Fibroblast of lung (primary cell): ENCODE measurements around the gene TMEM134. TPM values are rescaled to one million over a fixed set of nuclear protein-coding genes. Genes with fewer than 3 reads are reported as not detected.

ENCODE experiments used
- DNase-seq, 2 donors: peaks; one replicate each; pipeline versions ENCODE4 v3.0.0 to v3.0.0-alpha.2; 2010; ENCODE audit warnings: low read depth in 2 of 2
- H2AFZ ChIP-seq: 2 replicates; pipeline ENCODE4 v1.5.1; 2012; ENCODE audit warnings: low read length, control low read depth, inconsistent platforms
- H3K27ac ChIP-seq: 2 replicates; pipeline ENCODE4 v1.5.1; 2011; ENCODE audit warnings: low read length, control low read depth; ENCODE audit not compliant: insufficient read depth
- H3K27me3 ChIP-seq: 2 replicates; pipeline ENCODE4 v1.5.1; 2011; ENCODE audit warnings: mild to moderate bottlenecking, low read length; ENCODE audit not compliant: control insufficient read depth, insufficient read depth
- H3K36me3 ChIP-seq: 2 replicates; pipeline ENCODE4 v1.5.1; 2011; ENCODE audit warnings: low read length; ENCODE audit not compliant: control insufficient read depth, insufficient read depth
- H3K4me1 ChIP-seq: 2 replicates; pipeline ENCODE4 v1.5.1; 2011; ENCODE audit warnings: low read length; ENCODE audit not compliant: control insufficient read depth, insufficient read depth; ENCODE audit errors: extremely low read depth
- H3K4me2 ChIP-seq: 2 replicates; pipeline ENCODE4 v1.5.1; 2011; ENCODE audit warnings: low read length, control low read depth; ENCODE audit not compliant: insufficient read depth; ENCODE audit errors: extremely low read depth
- H3K4me3 ChIP-seq, 4 experiments: fragments of 200-600 bp in 1 of 4; sonication (generic) in 1 of 4; replicated peaks in 1 of 4; 2 replicates each; pipeline ENCODE4 v1.5.1; 2011 to 2016; ENCODE audit warnings: low read length in 4 of 4, low read depth in 3 of 4, mild to moderate bottlenecking in 3 of 4, control low read depth in 2 of 4, inconsistent platforms in 1 of 4, mixed read lengths in 1 of 4; ENCODE audit not compliant: insufficient read depth in 1 of 4; ENCODE audit errors: control extremely low read depth in 1 of 4
- H3K79me2 ChIP-seq: 2 replicates; pipeline ENCODE4 v1.5.1; 2012; ENCODE audit warnings: mild to moderate bottlenecking, low read length, inconsistent platforms; ENCODE audit not compliant: control insufficient read depth, insufficient read depth
- H3K9ac ChIP-seq: 2 replicates; pipeline ENCODE4 v1.5.1; 2011; ENCODE audit warnings: mild to moderate bottlenecking, low read length, control low read depth; ENCODE audit not compliant: insufficient read depth
- H3K9me3 ChIP-seq: 2 replicates; pipeline ENCODE4 v1.5.1; 2012; ENCODE audit warnings: low read depth, low read length; ENCODE audit not compliant: control insufficient read depth, insufficient read depth
- H4K20me1 ChIP-seq: 2 replicates; pipeline ENCODE4 v1.5.1; 2011; ENCODE audit warnings: low read length; ENCODE audit not compliant: control insufficient read depth, insufficient read depth; ENCODE audit errors: extremely low read depth
- CTCF ChIP-seq, 2 donors: IDR thresholded peaks in 1 of 2; conservative IDR thresholded peaks in 1 of 2; 1 replicate in 1 of 2; 2 replicates in 1 of 2; pipeline ENCODE4 v1.5.1; 2011 to 2012; ENCODE audit warnings: low read length in 2 of 2, control low read depth in 1 of 2, inconsistent platforms in 1 of 2, low read depth in 1 of 2, mild to moderate bottlenecking in 1 of 2
- EZH2 ChIP-seq: IDR thresholded peaks from 2 replicates; pipeline ENCODE4 v1.5.1; 2012; ENCODE audit warnings: low read length, control low read depth, mild to moderate bottlenecking; ENCODE audit errors: missing control alignments
- polyA plus RNA-seq, 2 donors: library from polyadenylated mRNA; depleted of rRNA in 1 of 2; stranded (reverse) in 1 of 2; unstranded in 1 of 2; fragments of >200 nt; gene quantifications; 2 replicates each; pipeline ENCODE4 v1.2.1, GENCODE V29; 2011 to 2012; ENCODE audit warnings: missing spikeins in 1 of 2
- total RNA-seq: library from RNA; depleted of rRNA; stranded (reverse); fragments of >200 nt; gene quantifications from 2 replicates; pipeline ENCODE4 v1.2.1, GENCODE V29; 2014

Gene TMEM134
- total and polyA plus RNA-seq, 2 donors (not counting 1 experiment from before 2014, with no cell fraction given), result 11.2 to 22.0 TPM

- no peak overlapping the region for H2AFZ ChIP-seq
- no peak for DNase-seq
- TF ChIP-seq EZH2 (no peak), CTCF (conservative IDR thresholded peaks at IDR 0.05 in 1 of 2, IDR thresholded peaks at IDR 0.05 in 1 of 2; ENCODE audit: low read depth in 1 of 2, low read length in 2 of 2) (no peak)
- H3K27ac ChIP-seq, result peak overlapping the region; percentile 92
- H3K9me3 ChIP-seq, result no peaks in the 10 kb centered on the region
- H3K4me3 ChIP-seq, result peak overlapping the region in 1 of 4 experiments; percentile 80
- H3K4me1 ChIP-seq, result peaks cover 11% of the 10 kb centered on the region
- H3K9ac ChIP-seq, result no peak overlapping the region
- no peaks in the 10 kb centered on the region for H3K27me3 ChIP-seq
- no peaks in the 10 kb centered on the region for H3K79me2 ChIP-seq
- peaks cover 4% of the 10 kb centered on the region for H3K36me3 ChIP-seq
- peak overlapping the region; percentile 26 for H3K4me2 ChIP-seq
- no peaks in the 10 kb centered on the region for H4K20me1 ChIP-seq
Observed at GRCh38 chr11:67506426-67507051, 37.5 kb upstream of the TMEM134 start.

- H3K4me1 ChIP-seq, result peaks cover 11% of the 10 kb centered on the region
- peak overlapping the region; percentile 63 for H3K4me2 ChIP-seq
- peak overlapping the region; percentile 92 for H3K27ac ChIP-seq
- H3K9me3 ChIP-seq, result no peaks in the 10 kb centered on the region
- H4K20me1 ChIP-seq, result no peaks in the 10 kb centered on the region
- peak overlapping the region in 3 of 4 experiments; percentile 13 to 70 (median 37) for H3K4me3 ChIP-seq
- peaks cover 4% of the 10 kb centered on the region for H3K36me3 ChIP-seq
- TF ChIP-seq CTCF (conservative IDR thresholded peaks at IDR 0.05 in 1 of 2, IDR thresholded peaks at IDR 0.05 in 1 of 2; ENCODE audit: low read depth in 1 of 2, low read length in 2 of 2) (peak; percentile 86 to 91), EZH2 (no peak)
- peak overlapping the region; percentile 70 for H3K9ac ChIP-seq
- H3K79me2 ChIP-seq, result no peaks in the 10 kb centered on the region
- peak; percentile 79 to 88 for DNase-seq
- H3K27me3 ChIP-seq, result no peaks in the 10 kb centered on the region
- no peak overlapping the region for H2AFZ ChIP-seq
Observed at GRCh38 chr11:67505605-67506396, 36.8 kb upstream of the TMEM134 start.

GRCh38 chr11:67504950-67505581, 36.0 kb upstream of the TMEM134 start, which contains the start of gene PITPNM1:
Gene PITPNM1, minus strand, starts transcription at chr11:67505363. Its CDS starts 1,183 bp downstream, at chr11:67504180.
- H3K4me1 ChIP-seq, result peaks cover 11% of the 10 kb centered on the region
- H2AFZ ChIP-seq, result peak within 1 kb of the TSS; percentile 52
- H3K9me3 ChIP-seq, result no peaks in the 10 kb centered on the region
- no peaks in the 10 kb centered on the region for H3K79me2 ChIP-seq
- peak within 1 kb of the TSS; percentile 67 to 79 (median 68) for H3K4me3 ChIP-seq
- no peaks in the 10 kb centered on the region for H3K27me3 ChIP-seq
- peak within 1 kb of the TSS; percentile 70 for H3K9ac ChIP-seq
- TF ChIP-seq CTCF (conservative IDR thresholded peaks at IDR 0.05 in 1 of 2, IDR thresholded peaks at IDR 0.05 in 1 of 2; ENCODE audit: low read depth in 1 of 2, low read length in 2 of 2), result no peak
- peaks cover 4% of the 10 kb centered on the region for H3K36me3 ChIP-seq
- H3K4me2 ChIP-seq, result peak within 1 kb of the TSS; percentile 84
- peak; percentile 40 to 43 for DNase-seq
- peak within 1 kb of the TSS; percentile 92 for H3K27ac ChIP-seq
- no peaks in the 10 kb centered on the region for H4K20me1 ChIP-seq
